Measurements from ENCODE around the gene SHC4. TPM values are rescaled to one million over a fixed set of nuclear protein-coding genes. Genes with fewer than 3 reads are reported as not detected.

The SHC4 gene
- polyA plus RNA-seq, 1 donor (not counting 4 experiments of a cell fraction or from before 2014, with no cell fraction given) = 0.94 TPM

- FAIRE-seq = no peak
- Histone ChIP-seq H3K4me2 (ENCODE audit: control insufficient read depth, extremely low read depth, insufficient read depth, low read depth, low read length) (no peak overlapping the region), H3K9me3 (ENCODE audit: control insufficient read depth, low read depth, low read length) (no peaks in the 10 kb centered on the region), H3K4me1 (ENCODE audit: control insufficient read depth, extremely low read depth, insufficient read depth, low read length) (peaks cover 3% of the 10 kb centered on the region), H3K9me1 (ENCODE audit: control insufficient read depth, extremely low read depth, insufficient read depth, low read length) (no peaks in the 10 kb centered on the region), H3K27me3 (ENCODE audit: control insufficient read depth, extremely low read depth, insufficient read depth, low read length) (peaks cover 4% of the 10 kb centered on the region), H3K4me3 (ENCODE audit: control insufficient read depth in 2 of 3, extremely low read depth in 1 of 3, insufficient read depth in 2 of 3, low read depth in 1 of 3, low read length in 3 of 3) (no peak overlapping the region), H3K9ac (ENCODE audit: control insufficient read depth, extremely low read depth, insufficient read depth, low read length) (no peak overlapping the region), H3K27ac (ENCODE audit: control insufficient read depth, insufficient read depth, low read length) (no peak overlapping the region), H4K20me1 (ENCODE audit: control insufficient read depth, extremely low read depth, insufficient read depth, low read length) (no peaks in the 10 kb centered on the region), H3K79me2 (ENCODE audit: control insufficient read depth, insufficient read depth, low read length) (no peaks in the 10 kb centered on the region), H3K36me3 (ENCODE audit: control insufficient read depth in 2 of 2, extremely low read depth in 1 of 2, insufficient read depth in 2 of 2, low read length in 2 of 2) (no peaks in the 10 kb centered on the region), H2AFZ (ENCODE audit: control insufficient read depth, low read length) (no peak overlapping the region)
- DNase-seq (ENCODE audit: low read depth, low spot score) = no peak
- dilution Hi-C loops (cut with MboI; ENCODE audit: extremely low pct_ligation_motif_present, low sequenced_read_pairs) = no loop called here
- TF ChIP-seq EZH2 (IDR thresholded peaks at IDR 0.05; ENCODE audit: low read length) (no peak), CTCF (optimal IDR thresholded peaks at IDR 0.05 in 1 of 3, IDR thresholded peaks at IDR 0.05 in 1 of 3, conservative IDR thresholded peaks at IDR 0.05 in 1 of 3; ENCODE audit: extremely low read depth in 1 of 3, insufficient read depth in 2 of 3, low read length in 3 of 3) (no peak)
Observed at GRCh38 chr15:48915861-48916260, 47.9 kb downstream of the SHC4 start.

- Histone ChIP-seq H3K27me3 (ENCODE audit: control insufficient read depth, extremely low read depth, insufficient read depth, low read length) (peaks cover 4% of the 10 kb centered on the region), H3K4me1 (ENCODE audit: control insufficient read depth, extremely low read depth, insufficient read depth, low read length) (peaks cover 3% of the 10 kb centered on the region), H3K4me2 (ENCODE audit: control insufficient read depth, extremely low read depth, insufficient read depth, low read depth, low read length) (no peak overlapping the region), H3K9me3 (ENCODE audit: control insufficient read depth, low read depth, low read length) (no peaks in the 10 kb centered on the region), H3K36me3 (ENCODE audit: control insufficient read depth in 2 of 2, extremely low read depth in 1 of 2, insufficient read depth in 2 of 2, low read length in 2 of 2) (no peaks in the 10 kb centered on the region), H3K9me1 (ENCODE audit: control insufficient read depth, extremely low read depth, insufficient read depth, low read length) (no peaks in the 10 kb centered on the region), H3K4me3 (ENCODE audit: control insufficient read depth in 2 of 3, extremely low read depth in 1 of 3, insufficient read depth in 2 of 3, low read depth in 1 of 3, low read length in 3 of 3) (no peak overlapping the region), H3K27ac (ENCODE audit: control insufficient read depth, insufficient read depth, low read length) (no peak overlapping the region), H3K9ac (ENCODE audit: control insufficient read depth, extremely low read depth, insufficient read depth, low read length) (no peak overlapping the region), H3K79me2 (ENCODE audit: control insufficient read depth, insufficient read depth, low read length) (no peaks in the 10 kb centered on the region), H4K20me1 (ENCODE audit: control insufficient read depth, extremely low read depth, insufficient read depth, low read length) (no peaks in the 10 kb centered on the region), H2AFZ (ENCODE audit: control insufficient read depth, low read length) (no peak overlapping the region)
- FAIRE-seq = no peak
- dilution Hi-C loops (cut with MboI; ENCODE audit: extremely low pct_ligation_motif_present, low sequenced_read_pairs) = no loop called here
- no peak for DNase-seq (ENCODE audit: low read depth, low spot score)
- TF ChIP-seq CTCF (optimal IDR thresholded peaks at IDR 0.05 in 1 of 3, IDR thresholded peaks at IDR 0.05 in 1 of 3, conservative IDR thresholded peaks at IDR 0.05 in 1 of 3; ENCODE audit: extremely low read depth in 1 of 3, insufficient read depth in 2 of 3, low read length in 3 of 3) (no peak), EZH2 (IDR thresholded peaks at IDR 0.05; ENCODE audit: low read length) (no peak)
Observed at GRCh38 chr15:48914717-48915116, 49.0 kb downstream of the SHC4 start.
